Activated CD8-positive, alpha-beta memory T cell treated with anti-CD3 and anti-CD28 coated beads for 4 hours (primary cell): ENCODE data around the gene HOXB5.

ENCODE experiments used
- DNase-seq, 2 donors: peaks; one replicate each; pipeline ENCODE4 v3.0.0-alpha.2; 2020; ENCODE audit warnings: low read depth in 2 of 2

HOXB5 gene

DNA sequence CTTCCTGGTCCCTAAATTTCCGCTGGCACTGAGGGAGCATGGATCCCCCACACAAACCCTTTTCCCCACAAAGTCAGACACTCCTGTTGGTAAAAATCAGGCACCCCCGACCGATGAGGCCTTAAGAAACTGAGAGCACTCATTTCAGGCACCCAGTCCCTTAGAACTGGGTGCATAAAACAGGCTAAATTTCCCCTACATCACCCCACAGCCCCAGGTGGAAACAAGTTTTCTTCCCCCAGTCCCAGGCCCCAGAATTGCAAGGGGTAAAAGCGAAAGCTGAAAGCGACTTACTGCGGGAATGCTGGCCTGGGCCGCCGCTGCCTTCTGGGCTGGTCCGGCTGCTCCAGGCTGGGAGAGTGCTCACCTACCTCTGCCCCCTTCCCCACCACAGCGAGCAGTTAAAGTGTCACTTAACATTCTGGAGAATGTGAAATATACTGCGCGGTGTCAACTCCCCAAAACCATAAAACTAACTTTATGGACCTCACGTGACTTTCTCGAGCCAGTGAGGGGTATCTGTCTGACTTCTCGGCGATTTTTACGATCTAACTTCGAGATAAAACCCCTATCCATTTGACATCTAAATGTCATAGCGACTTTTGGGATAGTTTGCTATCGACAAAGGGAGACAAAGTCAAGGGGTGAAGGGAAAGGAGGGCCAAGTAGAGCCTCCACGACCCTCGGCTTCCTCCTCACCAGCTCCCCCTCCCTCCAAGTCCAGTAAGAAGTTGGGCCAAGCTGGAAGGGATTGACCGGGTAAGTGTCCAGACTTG lies 3.6 kb downstream of the HOXB5 start, which contains the start of gene HOXB3:
HOXB3 (minus strand) TSS at position 411 of the 776 bp plus-strand sequence. CDS start 37,767 bp downstream, outside the sequence.
- DNase-seq: no peak

DNA sequence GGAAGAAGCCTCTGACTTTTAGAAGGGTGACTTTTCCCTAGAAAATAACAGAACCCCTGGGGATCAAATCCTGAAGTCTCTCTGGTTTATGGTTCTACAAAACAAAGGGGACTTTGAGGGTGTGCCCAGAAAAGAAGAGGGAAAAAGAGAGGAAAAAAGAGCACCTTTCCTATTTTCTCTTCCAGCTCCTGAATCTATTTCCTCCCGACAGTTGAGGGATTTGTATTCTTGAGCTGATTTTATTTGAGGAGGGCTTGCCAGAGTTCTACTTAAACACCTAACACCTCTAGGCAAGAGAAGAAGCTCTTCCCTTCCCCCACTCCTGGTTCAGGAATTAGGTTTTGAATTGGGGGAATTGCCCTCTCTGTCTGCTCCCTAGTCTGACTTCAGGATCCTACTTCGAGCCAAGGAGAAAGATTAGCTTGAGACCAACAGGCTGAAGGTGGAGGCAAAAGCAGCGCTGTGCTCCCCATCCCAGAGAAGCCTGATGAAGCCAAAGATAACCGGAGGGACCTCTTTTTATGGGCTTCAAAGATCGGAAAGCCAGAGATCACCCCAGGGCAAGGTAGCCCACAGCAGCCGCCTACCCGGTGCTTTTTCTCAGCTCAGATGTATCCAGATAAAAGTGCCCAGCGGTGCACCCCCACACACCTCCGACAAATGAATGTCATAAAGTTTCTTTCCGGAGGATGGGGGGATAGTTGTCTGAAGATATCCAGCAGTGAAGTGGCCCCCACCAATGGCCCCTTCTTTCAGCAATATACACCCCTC lies 4.3 kb downstream of the HOXB5 start:
- no peak for DNase-seq

DNA sequence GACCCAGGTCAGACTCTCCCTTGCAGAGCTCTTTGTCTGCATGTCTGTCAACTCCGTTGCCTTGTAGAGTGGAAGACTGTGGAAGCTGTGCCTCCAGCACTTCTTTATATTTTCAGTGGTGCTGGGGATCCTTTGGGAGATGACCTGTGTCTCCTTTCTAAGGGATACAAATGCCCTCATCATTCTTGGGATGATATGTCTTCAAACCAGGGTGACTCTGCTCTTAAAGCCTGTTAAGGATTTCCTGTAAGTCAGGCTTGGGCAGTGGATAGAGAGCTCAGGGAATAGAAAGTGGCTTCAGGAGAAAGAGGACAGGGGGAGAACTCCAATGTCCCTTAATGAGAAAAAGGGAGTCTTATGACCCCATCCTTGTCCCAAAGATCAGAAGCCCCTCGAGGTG lies 5.1 kb downstream of the HOXB5 start:
- no peak for DNase-seq

GRCh38 chr17:48588074-48588415 lies 5.5 kb downstream of the HOXB5 start:
- DNase-seq: no peak

DNA sequence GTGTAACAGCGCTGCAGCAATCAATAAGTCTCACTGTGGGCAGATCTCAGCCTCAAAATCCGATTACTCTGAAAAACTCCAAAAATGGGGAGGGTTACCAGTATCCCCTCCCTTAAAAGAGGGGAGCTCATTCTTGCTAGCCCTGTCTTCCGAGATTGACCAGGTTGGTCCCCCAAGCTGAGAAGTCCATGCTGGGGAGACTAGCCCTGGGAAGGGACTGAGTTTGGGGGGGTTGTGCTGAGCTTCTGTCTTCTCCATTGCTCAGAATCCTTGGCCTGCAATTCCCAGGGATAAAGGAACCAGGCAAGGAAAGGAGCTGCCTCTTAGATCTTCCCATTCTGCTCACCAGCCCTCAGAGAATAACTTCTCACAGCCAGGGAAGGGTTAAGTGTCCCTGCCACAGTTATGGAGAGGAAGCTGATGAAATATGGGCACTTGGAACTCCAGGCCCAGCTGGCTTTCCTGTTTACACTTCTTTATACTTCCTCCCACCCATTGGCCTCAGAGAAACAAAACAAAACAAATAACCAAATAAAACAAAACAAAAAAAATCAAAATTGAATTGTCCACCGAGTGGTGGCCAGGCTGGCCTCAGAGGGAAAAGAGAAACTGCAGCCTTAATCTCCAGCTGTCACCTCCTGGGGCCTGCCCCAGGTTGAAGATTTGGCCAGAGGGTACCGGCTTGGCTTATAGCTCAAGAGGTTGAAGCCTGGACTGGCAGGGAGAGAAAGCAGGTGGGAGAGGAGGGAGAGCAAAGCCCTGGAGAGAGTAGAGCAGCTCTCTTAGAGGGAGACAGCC lies 6.1 kb downstream of the HOXB5 start:
- no peak for DNase-seq

GRCh38 chr17:48586355-48587258 lies 7.0 kb downstream of the HOXB5 start:
- no peak for DNase-seq

- DNase-seq: no peak
Observed at GRCh38 chr17:48584223-48584741, 9.3 kb downstream of the HOXB5 start.

DNA sequence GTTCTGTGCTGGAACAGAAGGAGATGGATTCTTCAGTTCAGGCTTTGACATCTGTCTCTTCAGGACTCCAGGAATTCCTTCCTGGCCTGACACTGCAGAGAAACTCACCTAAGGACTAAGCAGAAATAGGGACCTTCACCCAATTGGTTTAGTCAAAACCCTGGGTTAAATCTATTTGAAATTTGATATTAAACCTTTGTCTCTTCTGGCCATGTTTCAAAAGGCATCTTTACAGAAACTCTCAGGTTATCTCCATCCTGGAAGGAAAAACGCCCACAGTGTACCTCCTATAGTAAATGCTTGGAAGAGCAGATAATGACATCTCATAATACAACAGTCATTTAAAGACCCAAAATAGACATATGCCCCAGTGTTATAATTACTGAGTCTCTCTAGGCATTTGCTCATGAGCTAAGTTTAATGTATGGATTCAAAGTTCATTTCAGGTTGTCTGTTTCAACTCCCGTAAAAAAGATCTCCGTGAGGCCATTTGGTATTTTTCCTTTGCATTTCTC lies 9.8 kb downstream of the HOXB5 start:
- no peak for DNase-seq

DNA sequence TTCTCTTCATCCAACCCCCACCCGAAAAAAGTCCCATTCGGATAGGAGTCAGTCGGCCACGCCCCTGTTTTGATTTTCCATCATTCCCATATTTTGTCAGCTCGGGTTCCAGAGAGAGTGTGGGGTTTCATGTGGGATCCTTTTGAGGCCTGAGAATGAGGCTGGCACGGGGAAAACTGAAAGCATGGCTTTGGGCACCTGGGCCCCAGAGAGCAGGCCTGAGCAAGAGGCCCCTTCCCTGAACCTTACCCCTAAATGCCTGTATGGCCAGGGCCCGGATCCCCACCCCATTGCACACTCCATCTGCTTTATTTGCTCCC lies 10.9 kb downstream of the HOXB5 start:
- no peak for DNase-seq

GRCh38 chr17:48579760-48580554 lies 13.6 kb downstream of the HOXB5 start:
- DNase-seq: no peak

DNA sequence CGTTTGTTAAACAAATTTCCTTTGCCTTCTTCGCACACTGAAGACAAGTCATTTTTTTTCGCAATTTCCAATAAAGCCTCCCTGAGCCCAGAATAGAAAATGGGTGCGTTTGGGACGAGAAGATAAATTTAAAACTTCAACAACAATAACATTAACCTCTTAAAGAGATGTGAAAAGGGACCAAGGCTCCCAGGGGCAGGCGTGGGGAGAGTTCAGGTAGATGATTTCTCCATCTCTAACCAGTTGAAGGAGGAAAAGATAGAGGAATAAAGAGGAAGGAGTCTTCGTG lies 14.2 kb downstream of the HOXB5 start:
- DNase-seq: no peak

- DNase-seq: no peak
Observed at GRCh38 chr17:48578616-48579470, 14.7 kb downstream of the HOXB5 start.

DNA sequence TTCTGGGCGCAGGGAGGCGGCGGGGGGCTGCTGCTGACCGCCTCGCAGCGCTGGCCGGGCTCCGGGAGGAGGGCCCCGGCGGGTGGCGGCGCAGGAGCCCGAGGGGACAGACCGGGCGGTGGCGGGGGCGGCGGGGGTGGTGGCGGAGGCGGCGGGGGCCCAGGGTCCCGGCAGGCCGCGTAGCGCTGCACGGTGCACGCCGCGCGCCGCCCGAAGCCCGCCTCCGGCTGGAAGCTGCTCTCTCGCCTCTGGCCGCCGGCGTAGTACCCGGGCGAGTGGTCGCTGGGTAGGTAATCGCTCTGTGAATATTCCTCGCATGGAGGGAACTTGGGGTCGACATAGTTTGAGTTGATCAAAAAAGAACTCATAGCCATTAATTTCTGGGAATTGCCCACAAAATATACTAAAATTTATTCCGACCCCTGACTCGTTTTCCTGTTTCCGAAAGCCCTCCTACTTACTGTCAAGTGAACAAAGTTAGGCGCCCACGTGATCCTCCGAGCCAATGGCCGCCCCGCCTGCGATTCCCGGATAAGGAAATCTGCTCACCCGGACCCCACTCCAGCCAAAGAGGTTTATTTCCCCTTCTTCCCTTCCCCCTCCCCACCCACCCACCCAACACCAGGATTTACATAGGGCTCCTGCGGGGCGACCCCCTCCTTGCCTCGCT lies 15.5 kb downstream of the HOXB5 start, which contains the start of gene HOXB4:
HOXB4 (minus strand) TSS at position 405 of the 670 bp plus-strand sequence; CDS start at position 374, 31 bp downstream.
- DNase-seq: peak in 1 of 2 donors; percentile 43

DNA sequence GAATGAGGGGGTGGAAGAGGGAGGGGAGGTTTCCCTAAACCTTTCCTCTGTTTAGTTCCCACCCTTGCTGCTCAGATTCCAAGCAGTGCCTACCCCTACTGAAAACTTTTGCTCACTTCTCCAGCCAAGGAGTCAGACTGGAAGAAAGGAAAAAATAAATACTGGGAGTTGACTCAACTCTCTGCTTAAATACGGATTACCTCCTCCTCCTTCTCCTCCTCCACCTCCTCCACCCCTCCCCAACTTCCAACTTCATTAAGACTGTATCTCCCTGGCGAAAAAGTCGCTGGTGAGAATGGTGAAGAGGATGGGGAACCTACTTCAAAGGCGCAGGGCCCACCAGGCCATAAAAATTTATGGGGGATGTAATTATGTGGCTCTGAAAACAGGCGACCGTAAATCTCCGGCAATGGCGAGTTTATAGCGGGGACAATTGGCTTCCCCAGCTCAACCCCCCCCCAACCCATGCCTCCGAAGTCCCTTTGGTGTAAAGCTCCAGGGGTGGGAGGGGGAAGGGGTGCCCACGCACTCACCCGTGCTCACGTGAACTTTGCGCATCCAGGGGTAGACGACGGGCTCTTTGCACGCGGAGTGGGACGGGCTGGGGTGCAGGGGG lies 16.1 kb downstream of the HOXB5 start:
- no peak for DNase-seq

- no peak for DNase-seq
Observed at GRCh38 chr17:48576479-48577309, 16.9 kb downstream of the HOXB5 start.

GRCh38 chr17:48575673-48576478 lies 17.7 kb downstream of the HOXB5 start:
- DNase-seq: no peak
